Activated T-cell treated with anti-CD3 and anti-CD28 coated beads for 1 hour (primary cell): ENCODE results near the gene UBE2E1.
A peak's percentile ranks its signal among the peaks of the same experiment; 100 is the strongest.
"Not testable (repeated sequence)": the region's sequence is repeated elsewhere in the genome, so short reads cannot be mapped to it uniquely, and the experiment has no call there.

ENCODE experiments used
- DNase-seq: peaks from one replicate; pipeline ENCODE4 v3.0.0-alpha.2; 2020; ENCODE audit warnings: low read depth

UBE2E1 gene

DNA sequence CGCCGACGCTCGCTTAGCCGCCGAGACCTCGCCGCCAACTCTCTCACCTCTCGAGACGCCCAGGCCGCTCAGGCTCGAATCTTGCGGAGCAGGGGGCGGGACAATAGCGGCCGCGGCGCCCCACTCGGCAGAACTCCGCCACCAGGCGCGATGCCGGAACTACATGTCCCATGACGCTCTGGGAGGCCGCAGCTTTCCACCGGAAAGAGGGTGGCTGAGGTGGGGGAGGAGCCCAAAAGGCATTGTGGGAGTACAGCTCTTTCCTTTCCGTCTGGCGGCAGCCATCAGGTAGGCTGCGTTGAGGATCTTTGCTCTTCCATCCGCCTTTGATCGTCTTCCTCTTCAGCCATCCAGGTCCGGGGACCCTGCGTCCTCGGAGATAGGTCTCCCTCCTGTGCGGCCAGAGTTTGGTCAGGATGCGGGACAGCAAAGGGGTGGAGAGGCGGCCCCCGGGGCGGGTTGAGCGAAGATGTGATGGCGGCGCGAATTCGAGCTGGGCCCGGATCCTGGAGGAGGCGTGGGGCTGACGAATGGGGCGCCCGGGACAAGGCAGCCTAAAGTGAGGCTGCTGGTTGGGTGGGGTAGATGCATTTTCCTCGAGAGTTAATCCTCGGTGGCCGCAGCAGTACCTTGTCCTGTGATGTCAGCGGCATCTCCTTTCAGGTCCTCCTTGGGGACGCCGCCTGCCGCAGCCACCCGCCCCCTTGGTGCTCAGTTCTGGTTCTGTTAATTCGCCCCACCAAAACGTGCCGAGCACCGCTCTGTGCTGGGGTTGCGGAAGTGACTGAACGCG is 111.3 kb downstream of the UBE2E1 start, which contains the start of the genes NKIRAS1 and RPL15:
Gene NKIRAS1 (minus strand): TSS at position 105 of the 793 bp plus-strand sequence. CDS start 6,086 bp downstream, outside the sequence.
Gene RPL15 (plus strand): TSS at position 247 of the 793 bp plus-strand sequence. CDS start 728 bp downstream, outside the sequence.
- peak; percentile 93 for DNase-seq

DNA sequence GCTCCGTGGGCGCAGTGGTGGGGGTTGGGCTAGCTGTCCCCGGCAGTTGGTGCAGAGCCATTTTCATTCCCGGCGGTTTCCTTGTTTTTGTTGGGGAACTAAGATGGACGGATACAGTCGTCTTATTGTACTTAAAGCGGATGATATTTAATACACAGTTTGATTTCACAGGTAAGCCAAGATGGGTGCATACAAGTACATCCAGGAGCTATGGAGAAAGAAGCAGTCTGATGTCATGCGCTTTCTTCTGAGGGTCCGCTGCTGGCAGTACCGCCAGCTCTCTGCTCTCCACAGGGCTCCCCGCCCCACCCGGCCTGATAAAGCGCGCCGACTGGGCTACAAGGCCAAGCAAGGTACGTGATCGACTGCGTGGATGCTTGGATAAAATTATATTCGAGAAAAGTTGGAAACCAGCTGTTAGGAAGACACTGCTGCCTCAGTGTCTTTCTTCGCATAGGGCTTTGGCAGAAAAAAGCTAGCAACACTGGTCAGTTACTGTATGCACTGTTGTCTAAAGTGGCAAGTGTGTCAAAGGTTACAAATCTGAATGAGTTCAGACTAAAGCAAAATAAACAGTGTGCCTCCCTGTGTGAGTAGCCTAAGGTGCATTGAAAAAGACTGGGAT is 112.0 kb downstream of the UBE2E1 start:
- DNase-seq = not testable (repeated sequence)

DNA sequence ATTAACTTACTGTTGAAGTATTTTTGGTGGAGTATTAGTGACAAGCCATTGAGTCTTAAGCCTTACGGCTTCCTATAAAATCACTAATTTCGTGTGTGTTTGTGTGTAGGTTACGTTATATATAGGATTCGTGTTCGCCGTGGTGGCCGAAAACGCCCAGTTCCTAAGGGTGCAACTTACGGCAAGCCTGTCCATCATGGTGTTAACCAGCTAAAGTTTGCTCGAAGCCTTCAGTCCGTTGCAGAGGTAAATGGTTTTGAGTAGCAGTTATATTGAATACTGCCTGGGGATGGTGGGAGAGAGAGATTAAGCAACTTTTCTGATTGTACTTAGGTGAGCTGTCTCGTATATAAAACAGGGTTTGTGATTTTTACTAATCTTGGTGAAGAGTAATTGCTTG is 112.6 kb downstream of the UBE2E1 start:
- not testable (repeated sequence) for DNase-seq

DNA sequence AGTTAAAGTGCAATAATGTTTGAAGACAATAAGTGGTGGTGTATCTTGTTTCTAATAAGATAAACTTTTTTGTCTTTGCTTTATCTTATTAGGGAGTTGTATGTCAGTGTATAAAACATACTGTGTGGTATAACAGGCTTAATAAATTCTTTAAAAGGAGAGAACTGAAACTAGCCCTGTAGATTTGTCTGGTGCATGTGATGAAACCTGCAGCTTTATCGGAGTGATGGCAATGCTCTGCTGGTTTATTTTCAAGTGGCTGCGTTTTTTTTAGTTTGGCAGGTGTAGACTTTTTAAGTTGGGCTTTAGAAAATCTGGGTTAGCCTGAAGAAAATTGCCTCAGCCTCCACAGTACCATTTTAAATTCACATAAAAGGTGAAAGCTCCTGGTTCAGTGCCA is 113.9 kb downstream of the UBE2E1 start:
- no peak for DNase-seq

DNA sequence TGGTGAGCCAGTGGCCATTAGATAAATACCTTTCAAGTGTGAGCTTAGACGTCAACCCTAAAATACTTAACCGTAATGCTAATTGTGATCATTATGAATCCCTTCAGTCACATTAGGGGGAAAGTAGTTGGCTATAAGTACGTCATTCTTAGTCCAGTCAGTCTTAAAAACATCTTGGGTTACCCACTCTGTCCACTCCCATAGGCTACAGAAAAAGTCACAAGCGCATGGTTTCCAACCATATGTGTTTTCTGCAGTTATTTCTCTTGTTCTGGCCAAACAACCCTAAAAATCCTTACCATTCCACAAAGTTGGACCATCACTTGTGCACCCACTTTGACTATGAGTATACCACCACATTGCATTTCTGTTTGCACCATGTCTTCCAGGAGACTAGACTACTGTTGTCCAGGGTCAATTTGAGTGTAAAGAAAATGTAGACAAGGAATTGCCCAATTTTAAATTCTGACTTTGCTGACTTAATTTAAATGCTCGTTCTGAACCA is 114.4 kb downstream of the UBE2E1 start:
- no peak for DNase-seq

DNA sequence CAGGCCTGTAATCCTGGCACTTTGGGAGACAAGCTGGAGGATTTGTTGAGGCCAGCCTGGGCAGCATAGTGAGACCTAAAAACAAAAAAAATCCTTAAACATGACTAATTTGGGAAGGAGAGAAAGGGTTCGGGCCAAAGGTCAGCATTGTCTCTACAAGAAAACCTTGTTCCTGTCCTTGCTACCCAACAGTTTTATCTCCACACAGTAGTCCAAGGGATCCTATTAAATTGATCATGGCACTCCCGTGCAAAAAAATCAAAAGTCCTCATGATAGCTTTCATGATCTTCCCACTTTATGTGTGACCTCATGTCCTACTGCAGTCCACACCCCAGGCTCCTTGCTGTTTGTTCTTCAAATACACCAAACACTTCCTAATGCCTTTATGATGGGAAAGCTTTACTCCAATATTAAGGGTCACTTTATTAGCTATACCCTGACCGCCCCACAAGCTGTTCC is 115.3 kb downstream of the UBE2E1 start:
- DNase-seq = no peak

DNA sequence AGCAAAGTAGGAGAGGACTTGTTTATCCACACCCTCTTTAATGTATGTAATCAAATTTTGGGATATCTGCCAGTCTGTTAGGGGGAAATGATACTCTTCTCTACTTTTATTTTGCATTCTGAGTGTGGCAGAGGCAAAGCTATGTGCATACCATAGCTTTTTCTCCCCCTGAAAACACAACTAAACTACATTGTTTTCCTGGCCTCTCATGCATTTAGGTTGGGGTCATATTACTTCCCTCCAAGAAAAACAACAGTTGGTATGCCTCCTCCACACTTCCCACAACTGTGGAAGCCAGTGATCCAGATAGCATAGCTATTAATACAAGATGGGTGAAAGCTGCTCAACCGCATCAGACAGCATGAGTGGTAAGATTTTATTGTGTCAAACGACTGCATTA is 118.0 kb downstream of the UBE2E1 start:
- no peak for DNase-seq

DNA sequence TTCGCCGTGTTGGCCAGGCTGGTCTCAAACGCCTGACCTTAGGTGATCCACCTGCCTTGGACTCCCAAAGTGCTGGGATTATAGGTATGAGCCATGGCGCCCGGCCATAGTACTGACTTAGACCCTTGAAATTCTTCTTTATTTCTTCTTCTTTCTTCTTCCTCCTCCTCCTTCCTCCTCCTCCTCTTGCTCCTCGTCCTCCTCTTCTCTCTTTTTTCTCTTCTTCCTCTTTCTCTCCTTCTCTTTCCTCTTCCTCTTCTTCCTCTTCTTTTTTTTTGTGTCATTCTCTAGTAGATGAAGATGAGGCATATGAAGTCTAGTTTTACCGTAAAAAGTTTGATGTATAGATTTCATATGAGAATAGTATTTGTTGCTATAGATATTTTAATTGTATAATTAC is 120.5 kb downstream of the UBE2E1 start:
- no peak for DNase-seq

DNA sequence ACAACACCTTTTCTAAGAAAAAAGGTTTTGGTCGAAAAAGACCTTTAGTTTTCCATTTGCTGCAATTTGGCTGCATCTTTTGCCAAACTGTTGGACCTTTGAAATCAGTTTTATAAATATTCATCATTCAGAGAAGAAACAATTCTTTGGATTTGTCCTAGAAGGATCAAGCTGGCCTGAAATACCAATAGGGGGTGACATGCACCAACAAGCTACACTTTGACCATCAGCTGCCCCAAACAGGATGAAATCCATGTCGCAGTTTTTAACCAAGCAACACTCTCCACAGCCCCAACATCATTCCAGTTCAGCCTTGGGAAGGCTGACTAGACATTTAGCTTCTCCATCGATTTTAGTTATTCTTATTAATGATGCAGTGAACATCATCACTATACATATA is 121.0 kb downstream of the UBE2E1 start:
- no peak for DNase-seq

DNA sequence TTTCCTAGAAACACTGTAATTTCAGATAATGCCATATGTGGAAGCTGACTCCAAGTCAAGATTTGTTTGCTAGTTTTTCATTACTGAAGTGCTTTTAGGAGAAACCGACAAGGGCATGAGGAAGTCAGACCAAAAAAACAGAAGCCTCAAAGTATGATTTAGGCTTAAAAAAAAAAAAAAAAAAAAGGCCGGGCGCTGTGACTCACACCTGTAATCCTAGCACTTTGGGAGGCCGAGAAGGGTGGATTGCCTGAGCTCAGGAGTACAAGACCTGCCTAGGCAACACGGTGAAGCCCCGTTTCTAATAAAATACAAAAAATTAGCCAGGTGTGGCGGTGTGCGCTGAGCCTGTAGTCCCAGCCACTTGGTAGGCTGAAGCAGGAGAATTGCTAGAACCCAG is 122.8 kb downstream of the UBE2E1 start:
- DNase-seq = no peak

DNA sequence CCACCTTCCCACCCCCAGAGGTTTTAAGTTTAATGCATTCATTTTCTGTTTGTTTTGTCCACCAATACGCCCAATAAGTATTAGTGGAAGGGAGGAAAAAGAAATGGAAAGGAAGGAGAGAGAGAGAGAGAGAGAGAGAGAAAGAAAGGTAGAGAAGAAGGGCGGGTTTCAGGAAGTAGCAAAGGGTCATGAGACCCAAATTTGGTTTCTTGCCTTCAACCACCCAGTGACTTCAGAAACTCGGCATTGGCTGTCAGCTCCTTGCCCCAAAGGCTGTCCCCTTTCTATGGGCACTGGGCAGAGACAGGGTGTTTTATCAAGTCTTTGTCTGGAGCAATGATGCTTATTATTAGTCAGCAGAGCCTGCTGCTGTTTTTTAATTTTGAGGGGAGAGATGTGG is 125.8 kb downstream of the UBE2E1 start:
- DNase-seq = no peak

DNA sequence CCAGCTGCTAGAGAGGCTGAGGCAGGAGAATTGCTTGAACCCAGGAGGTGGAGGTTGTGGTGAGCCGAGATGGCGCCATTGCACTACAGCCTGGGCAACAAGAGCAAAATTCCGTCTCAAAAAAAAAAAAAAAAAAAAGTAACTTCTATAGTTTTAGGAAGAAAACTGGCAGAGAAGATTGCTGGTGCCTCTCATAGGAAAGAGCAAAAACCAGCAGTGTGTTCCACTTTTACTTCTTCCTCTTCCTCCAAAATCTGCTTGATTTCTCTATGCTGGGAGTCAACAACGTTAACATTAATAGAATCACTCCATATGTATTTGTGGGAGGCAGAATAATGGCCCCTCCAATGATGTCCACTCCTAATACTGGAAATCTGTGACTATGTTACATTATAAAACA is 126.8 kb downstream of the UBE2E1 start:
- no peak for DNase-seq

DNA sequence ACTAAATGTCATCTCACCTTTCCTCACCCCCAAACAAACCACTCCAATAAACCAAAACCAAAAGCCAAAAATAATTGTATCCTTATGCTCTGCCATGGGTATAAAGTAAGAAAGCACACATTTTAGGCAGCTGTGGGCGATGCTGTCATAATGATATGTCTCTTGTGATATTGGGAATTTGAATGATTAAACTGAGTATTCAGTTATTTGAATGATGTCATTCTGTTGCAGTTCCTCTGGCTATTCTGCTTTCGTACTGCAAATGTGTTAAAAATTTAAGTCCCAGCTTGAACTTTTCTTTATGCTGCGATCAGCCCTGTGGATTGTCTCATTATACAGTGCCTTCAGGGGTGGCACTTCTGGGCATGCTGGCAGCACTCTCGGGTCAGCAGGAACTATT is 128.5 kb downstream of the UBE2E1 start:
- no peak for DNase-seq

DNA sequence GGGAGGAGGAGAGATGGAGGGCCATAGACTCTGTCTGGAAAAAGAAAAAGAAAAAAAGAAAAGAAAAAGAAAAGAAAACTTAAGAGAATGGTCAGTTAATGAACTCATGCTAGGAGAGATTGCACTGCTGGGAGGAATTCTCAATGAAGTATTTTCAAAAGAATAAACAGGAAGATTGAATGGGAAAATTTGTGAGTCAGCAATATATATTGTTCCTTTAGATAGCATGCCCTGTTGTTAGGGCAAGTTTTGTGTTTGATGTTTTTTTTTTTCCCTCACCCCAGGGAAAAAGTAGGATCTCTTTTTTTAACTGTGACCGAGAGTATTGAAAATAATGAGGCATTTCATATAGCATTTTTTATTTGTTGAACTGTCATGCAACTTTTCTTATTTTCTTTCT is 131.5 kb downstream of the UBE2E1 start:
- DNase-seq = no peak

DNA sequence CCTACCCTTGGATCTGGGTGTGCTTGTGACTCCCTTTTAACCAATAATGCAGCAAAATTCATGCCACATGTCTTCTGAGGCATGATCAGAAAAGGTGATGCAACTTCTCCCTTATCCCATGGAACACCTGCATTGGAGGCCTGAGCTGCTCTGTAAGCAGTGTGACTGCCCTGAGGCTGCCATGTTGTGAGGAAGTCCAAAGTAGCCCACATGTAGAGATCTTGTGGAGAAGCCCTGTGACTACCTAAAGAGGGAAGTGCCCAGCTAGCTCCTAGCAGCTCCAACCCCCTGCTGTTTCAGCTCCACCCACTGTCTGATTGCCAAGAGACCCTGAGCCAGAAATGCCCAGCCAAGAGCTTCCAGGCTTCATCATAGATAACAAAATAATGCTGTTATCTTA is 132.9 kb downstream of the UBE2E1 start:
- no peak for DNase-seq

DNA sequence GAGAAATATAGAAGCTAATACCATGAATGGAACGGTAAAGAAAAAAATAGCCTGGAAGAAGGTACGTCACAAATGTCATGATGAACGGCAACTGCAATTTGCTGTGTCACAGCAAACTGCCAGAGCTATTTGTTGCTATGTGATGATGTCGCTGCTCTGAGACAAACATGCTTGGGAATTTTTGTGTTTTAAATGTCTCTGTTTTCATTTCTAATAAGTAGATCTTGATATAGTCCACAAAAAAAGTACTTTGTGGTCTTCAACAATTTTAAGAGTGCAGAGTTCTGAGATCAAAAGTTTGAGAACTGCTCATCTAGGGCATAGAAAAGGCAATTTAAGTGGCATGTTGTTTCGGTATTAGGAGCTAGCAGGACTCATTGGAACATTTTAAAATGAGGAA is 135.0 kb downstream of the UBE2E1 start:
- no peak for DNase-seq
